Measurements from ENCODE around the gene ACAA2.

DNA sequence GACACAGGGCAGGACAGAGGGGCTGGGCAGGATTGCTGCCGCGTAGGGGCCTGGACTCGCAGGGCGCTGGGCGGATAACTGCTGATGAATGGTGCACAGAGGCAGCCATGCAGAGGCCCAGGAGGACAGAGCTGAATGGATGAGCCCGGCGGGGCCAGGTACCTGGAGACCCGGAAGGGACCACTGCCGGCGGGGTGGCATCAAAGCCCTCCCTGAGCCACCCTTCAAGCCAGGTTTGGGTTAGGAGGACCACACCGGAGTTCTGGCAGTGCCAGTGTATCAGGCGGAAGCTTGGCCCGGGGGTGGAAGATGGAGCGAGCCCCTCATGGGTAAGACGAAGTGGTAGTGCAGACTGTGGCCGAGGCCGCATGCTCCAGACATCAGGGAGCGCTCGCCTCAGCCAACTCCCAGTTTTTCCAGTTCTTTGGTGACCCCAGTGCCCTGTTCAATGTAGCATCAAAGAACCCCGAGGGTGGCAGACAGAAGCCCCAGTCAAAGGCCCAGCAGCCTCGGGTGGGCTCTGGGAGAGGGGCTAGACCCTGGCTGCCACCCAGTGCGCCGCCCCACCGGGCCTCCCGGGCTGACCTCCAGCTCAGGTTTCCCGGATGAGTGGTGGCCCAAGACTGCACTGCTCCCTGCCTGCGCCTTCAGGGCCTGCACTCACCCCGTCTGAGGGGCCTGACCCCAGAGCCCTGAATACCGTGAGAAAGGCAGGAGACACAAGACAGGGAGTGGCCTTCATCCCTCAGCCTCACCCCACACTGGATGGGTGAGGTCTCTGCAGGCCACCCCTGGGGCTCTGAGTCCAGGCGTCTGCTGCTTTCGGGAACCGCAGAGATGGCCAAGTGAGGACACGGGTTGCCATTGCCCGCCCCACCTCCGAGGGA lies 50.9 kb downstream of the ACAA2 start:
- no peak for TF ChIP-seq EZH2 (IDR thresholded peaks at IDR 0.05; ENCODE audit: borderline replicate concordance, low read depth, low read length, severe bottlenecking)
- TF ChIP-seq, protein P1, sequence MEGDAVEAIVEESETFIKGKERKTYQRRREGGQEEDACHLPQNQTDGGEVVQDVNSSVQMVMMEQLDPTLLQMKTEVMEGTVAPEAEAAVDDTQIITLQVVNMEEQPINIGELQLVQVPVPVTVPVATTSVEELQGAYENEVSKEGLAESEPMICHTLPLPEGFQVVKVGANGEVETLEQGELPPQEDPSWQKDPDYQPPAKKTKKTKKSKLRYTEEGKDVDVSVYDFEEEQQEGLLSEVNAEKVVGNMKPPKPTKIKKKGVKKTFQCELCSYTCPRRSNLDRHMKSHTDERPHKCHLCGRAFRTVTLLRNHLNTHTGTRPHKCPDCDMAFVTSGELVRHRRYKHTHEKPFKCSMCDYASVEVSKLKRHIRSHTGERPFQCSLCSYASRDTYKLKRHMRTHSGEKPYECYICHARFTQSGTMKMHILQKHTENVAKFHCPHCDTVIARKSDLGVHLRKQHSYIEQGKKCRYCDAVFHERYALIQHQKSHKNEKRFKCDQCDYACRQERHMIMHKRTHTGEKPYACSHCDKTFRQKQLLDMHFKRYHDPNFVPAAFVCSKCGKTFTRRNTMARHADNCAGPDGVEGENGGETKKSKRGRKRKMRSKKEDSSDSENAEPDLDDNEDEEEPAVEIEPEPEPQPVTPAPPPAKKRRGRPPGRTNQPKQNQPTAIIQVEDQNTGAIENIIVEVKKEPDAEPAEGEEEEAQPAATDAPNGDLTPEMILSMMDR (IDR thresholded peaks at IDR 0.05; ENCODE audit: borderline replicate concordance, extremely low read depth, low read length, poor library complexity, severe bottlenecking), result no peak
